Right lobe of liver (tissue), 4 donors: ENCODE data around the gene CSF1R.
"Not testable (repeated sequence)": the region's sequence is repeated elsewhere in the genome, so short reads cannot be mapped to it uniquely, and the experiment has no call there.

Experiments
- POLR2A ChIP-seq: fragments of 450-650 bp; IDR thresholded peaks from one replicate; pipeline ENCODE4 v1.6.1; 2017; ENCODE audit warnings: antibody characterized with exemption, mild to moderate bottlenecking
- TF ChIP-seq, protein P1 (sequence below), 4 donors: fragments of 200-600 bp in 3 of 4; fragments of 450-650 bp in 1 of 4; IDR thresholded peaks; one replicate each; pipeline versions ENCODE4 v1.5.1 to v1.8.0; 2016 to 2022; ENCODE audit warnings: antibody characterized with exemption in 4 of 4, mild to moderate bottlenecking in 2 of 4
- donor health status: DM: no; HTN: no; CAD: no.
- donor health status: DM: no; HTN: no; CAD: no.
- donor health status: DM: no; HTN: yes; CAD: no.

DNA sequence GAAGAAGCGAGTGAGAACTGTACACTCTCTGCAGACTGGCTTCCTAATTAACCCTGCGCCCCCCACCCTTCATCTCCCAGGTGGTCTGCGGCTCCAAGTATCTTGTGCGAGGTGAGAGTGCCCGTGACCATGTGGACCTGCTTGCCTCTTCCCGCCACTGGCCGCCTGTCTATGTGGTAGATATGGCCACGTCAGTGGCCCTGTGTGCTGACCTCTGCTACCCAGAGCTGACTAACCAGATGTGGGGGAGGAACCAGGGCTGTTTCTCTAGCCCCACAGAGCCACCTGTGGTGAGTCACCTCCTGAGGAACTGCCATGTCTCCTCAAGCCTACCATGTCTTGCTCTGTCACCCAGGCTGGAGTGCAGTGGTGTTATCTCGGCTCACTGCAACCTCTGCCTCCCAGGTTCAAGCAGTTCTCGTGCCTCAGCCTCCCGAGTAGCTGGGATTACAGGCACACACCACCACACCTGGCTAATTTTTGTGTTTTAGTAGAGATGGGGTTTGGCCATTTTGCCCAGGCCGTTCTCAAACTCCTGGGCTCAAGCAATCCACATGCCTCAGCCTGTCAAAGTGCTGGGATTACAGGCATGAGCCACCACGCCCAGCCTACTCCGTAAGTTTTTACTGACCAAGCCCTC is 36.1 kb downstream of the CSF1R start:
- not testable (repeated sequence) for TF ChIP-seq POLR2A
- TF ChIP-seq, protein P1, sequence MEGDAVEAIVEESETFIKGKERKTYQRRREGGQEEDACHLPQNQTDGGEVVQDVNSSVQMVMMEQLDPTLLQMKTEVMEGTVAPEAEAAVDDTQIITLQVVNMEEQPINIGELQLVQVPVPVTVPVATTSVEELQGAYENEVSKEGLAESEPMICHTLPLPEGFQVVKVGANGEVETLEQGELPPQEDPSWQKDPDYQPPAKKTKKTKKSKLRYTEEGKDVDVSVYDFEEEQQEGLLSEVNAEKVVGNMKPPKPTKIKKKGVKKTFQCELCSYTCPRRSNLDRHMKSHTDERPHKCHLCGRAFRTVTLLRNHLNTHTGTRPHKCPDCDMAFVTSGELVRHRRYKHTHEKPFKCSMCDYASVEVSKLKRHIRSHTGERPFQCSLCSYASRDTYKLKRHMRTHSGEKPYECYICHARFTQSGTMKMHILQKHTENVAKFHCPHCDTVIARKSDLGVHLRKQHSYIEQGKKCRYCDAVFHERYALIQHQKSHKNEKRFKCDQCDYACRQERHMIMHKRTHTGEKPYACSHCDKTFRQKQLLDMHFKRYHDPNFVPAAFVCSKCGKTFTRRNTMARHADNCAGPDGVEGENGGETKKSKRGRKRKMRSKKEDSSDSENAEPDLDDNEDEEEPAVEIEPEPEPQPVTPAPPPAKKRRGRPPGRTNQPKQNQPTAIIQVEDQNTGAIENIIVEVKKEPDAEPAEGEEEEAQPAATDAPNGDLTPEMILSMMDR (IDR thresholded peaks at IDR 0.05), result not testable (repeated sequence)
